Measurements from ENCODE around the gene NPAS3. TPM values are rescaled to one million over a fixed set of nuclear protein-coding genes. Genes with fewer than 3 reads are reported as not detected.

NPAS3 gene
- total and polyA plus RNA-seq, 2 of the 8 experiments (the other 6 are each of a cell fraction or from before 2014, with no cell fraction given), result 0.11 to 0.60 TPM

DNA sequence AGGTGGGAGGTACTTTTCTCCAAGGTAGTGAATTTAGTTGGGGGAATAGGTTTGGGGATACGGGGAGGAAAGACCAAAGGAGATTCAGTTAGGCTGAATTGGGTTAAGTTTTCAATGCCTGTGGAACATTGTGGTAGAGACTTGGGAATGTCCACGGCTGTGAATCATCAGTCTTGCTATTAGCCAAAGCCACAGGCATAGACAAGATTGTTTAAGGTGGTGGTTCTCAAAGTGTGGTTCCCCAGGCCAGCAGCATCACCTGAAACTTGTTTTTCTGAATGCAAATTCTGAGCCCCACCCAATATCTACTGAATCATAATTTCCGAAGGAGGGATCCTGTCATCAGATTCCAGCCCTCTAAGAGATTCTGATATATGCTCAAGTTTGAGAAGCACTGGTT is 696.0 kb downstream of the NPAS3 start (continued):
- TF ChIP-seq ATF2 (IDR thresholded peaks at IDR 0.05; ENCODE audit: low read length) (no peak), KDM1A (IDR thresholded peaks at IDR 0.05; ENCODE audit: borderline replicate concordance, low read length) (no peak), CBX8 (IDR thresholded peaks at IDR 0.05; ENCODE audit: borderline replicate concordance, low read depth, low read length) (no peak)

Data from H1 (cell line).